ENCODE measurements around the gene CDK5.

Gene CDK5

DNA sequence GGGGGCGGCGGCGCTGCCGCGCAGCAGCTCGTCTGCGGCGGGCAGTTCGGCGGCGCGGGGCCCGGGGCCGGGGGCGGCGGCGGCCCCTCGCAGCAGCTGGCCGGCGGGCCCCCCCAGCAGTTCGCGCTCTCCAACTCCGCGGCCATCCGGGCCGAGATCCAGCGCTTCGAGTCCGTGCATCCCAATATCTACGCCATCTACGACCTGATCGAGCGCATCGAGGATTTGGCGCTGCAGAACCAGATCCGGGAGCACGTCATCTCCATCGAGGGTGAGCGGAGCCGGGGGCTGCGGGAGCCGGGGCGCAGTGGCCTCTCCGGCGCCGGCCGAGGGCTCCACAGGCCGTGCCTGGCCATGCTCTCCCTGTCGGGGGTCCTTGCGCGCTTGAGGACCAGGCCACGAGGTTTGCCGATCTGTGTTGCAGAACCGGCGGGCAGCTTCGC lies 29.1 kb upstream of the CDK5 start:
- no peak for DNase-seq

DNA sequence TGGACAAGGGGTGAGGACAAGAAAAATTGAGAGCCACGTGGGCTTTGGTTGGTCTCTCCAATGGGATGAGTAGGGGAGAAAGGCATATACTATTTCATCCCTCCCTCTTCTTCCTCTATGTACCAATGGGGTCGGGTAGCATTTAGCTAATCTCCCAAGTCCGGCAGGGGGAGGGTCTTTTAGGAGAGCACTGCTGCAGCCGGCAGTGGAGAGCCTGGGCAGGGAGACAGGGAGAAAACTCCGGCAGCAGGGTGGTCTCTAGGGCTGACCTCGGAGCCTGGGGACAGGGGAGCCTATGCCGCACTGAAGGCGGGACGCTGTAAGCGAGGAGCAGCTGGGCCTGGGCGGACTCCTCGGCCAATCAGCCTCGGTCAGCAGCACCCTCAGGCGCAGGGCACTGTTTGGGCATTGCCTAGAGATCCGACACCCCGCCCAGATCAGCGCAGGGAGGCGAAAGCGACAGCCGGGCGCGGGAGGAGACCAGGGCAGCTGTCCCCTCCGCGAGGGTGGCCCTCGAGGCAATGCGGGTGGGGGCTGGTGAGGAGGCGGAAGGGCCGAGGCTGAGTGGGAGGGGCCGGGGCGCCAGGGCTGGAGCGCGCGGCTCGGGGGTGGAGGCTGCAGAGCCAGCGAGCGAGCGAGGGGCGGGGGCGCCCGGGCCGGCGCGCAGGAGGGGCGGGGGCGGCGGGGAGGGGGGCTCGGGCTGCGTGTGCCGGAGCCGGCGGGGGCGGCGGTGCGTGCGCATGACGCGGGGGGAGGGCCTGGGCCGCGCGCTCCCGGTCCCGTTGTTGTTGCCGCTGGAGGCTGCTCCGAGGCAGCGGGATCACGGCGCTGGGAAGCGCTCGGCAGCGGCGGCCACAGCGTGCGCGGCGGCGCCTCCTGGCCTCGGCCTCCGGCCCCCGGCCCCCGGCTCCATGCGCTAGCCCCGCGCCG lies 28.3 kb upstream of the CDK5 start, which contains the start of gene AGAP3:
Gene AGAP3, plus strand, starts transcription at position 785 of the 930 bp plus-strand sequence. CDS start 267 bp downstream, outside the sequence.
- peak; percentile 87 to 92 for DNase-seq

DNA sequence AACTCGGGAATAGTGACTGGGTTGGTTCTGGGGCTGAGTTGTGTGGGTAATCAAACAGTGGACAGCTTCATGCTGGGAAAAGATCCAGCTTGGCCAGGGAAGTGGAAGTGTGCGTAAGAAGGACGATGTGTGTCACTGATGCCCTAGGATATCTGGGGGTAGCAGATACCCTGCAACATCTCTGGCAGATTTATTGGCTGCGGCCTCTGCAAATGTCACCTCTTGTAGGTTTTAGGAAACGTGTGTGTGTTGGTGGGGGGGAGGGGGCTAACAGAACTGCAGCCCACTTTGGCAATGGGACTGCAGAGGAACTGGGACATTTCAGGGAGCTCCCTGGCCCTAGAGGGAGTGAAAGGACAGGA lies 27.6 kb upstream of the CDK5 start:
- no peak for DNase-seq

DNA sequence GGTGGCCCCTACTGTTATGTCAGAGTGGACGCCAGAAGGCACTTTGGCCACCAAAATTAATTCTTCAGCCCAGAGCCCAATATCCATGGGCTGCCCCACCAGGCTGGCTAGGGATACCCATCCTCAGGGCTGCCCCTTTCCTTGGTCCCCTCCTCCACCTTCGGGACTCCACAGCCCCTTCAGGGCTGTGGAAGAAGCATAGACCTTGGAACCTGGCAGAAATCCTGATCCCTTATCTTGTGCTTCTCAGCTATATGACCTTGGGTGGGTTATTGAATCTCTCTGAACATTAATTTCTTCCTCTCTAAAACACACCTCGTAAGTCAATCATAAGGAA lies 26.1 kb upstream of the CDK5 start:
- DNase-seq = no peak

DNA sequence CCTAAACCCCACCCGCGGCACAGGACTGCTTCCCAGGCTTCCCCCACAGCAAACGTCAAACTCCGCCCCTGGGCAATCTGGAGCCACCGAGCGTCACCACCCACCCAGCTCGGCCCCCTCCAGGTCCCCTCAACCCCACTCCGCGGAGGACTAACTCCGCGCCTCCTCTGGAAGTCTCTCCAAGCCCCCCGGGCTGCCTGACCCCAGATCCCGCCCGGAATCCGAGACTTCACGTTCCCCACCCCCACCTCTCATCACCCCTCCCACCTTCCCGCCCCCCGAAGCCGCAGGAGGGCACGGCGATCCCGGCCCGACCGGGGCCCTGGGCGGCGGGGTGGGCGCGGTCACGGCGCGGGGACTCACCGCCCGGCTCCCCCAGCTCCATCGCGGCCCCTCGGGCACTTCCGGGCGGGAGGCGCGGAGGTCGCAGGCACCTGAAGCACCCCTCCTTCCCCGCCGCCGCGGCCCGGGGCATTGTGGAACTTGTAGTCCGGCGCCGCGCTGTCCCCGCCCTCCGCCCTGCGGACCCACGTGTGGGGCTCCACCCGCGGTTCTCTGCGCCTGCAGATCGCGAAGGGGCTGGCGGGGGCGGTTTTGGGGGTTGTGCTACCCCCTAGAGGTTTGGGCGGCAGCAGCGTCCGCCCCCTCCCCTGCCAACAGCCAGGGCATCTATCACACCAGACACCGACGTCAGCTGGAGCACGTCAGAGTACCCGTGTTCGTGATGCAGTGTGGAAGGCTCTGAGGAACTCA lies 25.6 kb upstream of the CDK5 start, which contains the start of gene TMUB1:
Gene TMUB1, minus strand, starts transcription at position 423 of the 753 bp plus-strand sequence. CDS start 930 bp downstream, outside the sequence.
- peak; percentile 26 to 82 for DNase-seq

DNA sequence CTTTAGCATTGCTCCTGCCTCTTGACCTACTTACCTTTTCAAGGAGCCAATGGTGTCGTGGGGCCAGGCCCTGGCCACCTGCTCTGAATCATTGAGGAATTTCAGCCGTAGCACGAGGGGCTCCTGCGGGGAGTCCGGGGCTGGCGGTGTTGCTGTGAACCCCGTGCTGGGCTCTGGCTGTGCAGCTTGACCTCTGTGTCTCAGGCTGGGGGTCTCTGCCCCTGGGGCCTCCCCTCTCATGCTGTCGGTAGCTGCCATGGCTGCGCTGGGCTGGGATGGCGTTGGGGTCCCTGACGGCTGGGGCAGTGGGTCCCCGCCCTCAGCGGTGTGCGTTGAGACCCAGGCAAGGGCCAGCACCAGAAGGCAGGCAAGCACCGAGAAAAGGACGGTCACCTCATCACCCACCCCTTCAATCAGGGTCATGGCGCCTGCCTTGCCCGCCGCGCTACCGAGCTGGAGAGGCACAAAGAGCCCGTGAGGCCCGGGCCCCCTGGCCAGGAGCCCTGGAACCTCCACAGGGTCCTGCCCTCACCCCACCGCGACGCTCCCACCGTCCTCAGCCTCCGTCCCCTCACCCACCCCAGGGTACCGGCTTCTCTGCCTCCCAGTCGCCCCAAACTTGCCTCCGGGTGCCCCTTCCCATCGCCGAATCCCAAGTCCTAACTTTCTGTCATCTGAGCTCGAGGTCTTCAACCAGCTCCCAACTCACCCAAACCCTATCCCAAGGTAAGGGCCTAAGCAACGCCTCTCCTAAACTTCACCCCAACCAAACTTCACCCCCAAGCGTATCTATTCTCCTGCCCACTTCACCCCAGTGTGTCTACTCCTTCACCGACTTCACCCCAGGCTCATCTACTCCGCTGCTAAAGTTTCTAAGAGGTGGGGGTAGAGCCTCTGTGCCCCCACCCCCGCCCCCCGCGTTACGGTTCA lies 24.7 kb upstream of the CDK5 start:
- DNase-seq = no peak

DNA sequence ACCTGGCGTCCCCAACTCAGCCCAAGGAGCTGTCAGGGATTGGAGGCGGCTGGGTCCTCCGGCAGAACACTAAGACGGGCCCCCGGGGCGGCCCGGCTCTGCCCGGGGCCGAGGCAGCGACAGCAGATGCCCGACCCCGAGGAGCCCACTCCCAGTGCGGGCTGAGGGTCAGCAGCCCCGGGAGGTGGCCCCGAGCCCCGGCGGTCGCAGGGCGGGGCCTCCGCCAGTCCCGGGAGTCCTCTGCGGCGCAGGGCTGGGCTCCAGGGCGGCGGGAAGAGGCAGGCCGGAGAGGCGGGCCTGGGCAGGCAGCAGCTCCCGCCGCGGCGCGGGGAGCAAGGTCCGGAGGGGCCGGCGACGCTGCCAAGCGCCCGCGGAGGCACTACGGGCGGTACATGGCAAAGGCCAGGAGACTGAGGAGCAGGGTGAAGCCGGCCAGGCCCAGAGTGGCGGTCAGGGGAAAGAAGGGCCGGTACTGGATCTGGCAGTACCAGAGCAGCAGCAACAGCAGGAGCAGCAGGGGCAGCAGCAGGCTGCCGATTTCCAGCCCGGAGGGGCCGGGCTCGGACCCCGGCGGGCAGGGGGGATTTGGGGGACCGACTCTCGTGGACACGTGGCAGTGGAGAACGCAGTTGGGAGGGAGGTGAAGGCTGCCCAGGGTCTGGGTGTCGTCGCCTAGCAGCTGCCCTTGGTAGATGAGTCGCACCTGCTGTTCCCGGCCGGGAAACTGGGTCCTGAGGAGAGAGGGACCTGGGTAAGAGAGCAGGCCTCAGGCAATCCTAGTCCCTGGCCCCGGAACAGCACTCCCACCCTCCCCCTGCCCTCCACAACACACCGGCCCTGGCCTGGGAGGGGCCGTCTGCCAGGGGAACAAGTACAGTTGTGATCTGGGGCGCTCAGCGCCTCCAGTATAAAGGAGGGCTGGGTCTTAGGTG lies 23.7 kb upstream of the CDK5 start:
- peak; percentile 22 to 58 for DNase-seq

DNA sequence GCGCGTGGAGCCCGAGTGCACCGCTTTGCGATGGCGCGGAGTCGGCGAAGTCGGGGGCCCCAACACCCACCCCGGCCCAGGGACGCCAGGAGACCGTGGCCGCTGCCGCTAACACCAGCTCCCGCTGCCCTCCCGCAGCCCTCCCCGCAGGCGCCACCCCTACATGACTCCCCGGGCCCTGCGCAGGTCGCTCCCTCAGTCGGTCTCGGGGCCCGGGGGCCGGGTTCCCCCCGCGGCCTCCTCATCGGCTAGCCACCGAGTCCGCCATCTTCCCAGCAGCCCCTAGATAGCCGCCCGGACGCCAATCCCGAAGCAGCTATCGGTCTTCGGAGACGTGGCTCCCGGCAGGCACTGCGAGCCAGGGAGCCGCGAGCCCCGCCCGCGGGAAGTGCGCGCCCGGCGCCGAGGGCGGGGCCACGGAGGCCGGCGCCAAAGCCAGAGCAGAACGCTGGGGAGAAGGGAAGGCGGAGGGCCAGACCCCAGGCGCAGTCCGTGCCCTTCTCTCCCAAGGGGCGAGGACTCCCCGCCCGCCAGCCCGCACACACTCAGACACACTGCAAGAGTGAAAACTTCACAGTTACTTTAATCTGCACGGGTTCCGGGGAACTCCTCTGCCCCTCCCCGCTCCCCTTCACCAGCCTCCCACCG lies 22.9 kb upstream of the CDK5 start, which contains the start of gene FASTK:
Gene FASTK, minus strand, starts transcription at position 288 of the 648 bp plus-strand sequence. Its CDS starts 43 bp downstream, at position 245.
- DNase-seq = peak; percentile 76 to 91

DNA sequence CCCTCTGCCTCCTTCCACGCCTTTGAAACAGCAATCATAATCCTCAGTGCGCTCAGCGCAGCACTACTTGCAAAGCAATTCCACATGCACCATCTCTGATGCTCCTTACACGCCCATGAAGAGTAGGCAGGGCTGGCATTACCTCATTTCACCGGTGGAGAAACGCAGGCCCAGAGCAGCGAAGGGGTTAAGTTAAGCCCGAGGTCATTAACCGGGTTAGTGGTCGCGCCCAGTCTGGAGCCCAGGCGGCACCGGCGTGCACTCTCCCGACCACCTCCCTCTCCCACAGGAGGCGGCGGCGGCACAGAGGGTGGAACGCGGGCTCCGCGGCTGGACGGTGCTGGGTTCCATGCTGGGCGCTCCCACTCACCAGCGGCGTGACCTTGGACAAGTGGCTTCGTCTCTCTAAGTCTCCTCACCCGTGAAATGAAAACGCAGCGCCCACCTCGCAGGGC lies 22.4 kb upstream of the CDK5 start:
- DNase-seq = no peak

DNA sequence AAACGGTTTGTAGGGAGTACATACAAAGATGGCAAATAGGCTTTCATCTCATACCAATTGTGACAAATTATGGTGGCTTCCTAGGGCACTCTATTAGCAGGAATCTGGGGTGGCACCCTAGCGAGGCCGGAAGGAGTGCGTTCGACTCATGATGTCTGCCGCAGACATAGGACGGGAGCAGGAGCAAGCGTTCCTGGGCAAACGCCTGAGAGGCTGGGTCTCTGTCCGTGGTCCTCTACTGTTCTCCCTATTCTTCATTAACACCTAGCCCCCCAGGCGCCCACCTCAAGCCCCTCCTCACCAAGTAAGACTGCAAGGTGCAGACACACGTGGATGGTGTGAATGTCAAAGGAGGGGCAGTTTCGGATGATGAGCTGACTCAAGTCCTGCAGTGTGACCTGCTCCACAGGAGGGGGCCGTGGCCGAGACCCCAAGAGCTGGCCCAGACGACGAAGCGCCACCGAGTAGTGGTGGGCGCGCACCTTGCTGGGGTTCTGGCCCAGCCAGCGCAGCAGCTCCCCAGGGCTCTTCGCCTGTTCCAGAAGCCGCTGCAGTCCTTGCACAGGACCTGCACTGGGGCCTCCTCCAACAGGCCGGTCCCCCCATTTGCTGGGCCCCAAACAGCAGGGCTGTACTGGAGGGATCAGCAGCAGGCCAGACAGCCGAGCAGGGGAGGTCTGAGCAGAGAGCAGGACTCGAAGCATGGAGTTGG lies 21.7 kb upstream of the CDK5 start:
- DNase-seq = no peak

DNA sequence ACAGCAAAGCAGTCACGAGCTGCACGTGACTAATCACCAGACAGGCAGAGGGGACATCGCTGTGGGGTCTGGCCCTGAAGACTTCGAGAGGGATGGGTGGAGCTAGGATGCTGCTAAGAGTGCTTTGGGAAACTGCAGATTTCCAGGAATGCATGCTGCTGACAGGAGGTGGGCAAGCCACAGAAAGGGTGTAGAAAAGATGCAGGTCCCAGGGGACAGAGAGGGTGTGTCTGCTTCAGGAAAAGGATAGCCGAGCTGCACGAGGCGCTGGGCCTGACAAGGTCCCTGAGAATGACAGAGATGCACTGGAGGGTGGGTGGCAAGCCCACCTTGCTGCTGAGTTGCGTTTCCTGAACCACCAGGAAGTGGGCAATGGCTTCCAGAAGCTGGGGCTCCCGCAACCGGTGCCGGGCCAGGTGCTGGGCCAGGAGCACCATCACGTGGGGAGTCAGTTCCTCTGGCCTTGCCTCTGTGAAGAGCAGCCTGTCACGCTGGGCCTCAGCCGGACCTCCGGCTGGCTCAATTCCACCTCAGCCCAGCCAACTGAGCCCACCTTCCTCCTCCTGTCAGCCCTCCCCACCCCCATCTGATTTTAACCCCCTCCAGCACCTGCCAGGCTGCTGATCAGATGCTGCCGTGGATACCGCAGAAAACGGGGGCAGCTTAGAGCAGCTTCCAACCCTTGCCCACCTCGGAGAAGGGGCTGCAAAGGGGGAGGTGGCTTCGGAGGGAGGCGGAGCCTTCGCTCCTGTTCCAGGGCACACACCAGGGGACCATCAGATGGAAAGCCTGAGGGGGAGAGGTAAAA lies 20.7 kb upstream of the CDK5 start:
- no peak for DNase-seq

DNA sequence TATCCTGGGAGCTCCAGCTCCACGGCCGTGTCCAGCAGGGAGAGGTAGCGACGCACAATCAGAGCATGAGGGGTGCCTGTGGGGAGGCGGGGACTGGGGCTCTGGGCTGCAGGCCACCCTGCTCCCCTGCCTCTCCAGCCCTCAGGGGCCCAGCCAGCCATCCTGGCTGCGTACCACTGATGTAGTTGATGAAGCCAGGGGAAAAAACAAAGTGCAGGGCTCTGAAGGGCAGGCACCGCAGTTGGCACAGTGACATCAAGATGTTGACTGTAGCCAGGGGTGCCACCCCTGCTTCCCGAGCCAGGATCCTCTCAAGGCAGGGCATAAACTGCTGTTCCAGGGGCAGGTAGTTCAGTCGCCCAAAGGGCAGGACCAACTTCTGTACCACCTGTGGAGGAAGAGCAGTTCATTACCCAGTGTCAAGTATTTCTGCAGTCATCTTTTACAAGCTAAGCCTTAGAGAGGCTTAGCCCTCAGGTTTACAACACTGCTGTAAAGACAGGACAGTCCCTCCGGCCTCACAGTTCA lies 20.1 kb upstream of the CDK5 start:
- no peak for DNase-seq

DNA sequence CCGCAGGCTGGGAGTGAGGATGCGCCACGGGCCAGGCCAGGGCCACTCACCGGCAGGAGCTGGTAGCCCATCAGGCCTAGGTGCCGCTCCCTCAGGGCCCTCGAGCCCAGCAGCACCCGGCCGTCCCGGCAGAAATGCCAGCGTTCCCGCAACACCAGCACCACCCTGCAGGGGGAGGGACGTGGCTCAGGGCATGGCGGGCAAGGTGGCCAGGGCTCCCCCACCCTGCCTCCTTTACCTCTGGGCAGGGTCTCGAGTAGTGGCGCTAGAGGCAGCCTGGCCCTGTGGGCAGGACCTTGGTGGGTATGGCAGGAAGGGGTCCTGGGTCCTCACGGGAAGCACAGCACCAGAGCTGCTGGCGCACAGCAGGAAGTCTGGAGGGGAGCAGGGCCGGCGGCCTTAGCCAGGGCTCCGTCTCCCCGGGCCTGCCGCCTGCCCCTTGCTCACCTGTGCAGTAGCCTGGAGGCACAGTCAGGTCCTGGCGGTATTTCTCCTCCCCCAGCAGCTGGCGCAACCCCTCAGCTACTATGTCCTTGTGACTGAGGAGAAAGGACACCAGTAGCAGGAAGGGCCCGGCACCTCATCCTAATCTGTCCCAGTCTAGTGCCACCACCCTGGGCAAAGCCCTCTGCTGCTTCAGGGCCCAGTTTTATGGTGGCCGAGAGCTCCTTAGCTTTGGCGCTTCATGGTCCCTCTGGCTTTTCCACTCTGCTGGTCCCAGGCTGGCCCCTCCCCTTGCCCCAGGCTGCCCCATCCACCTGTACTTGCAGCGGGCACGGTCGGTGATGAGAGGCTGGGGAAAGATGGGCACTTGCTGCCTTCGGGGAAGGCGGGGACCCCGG lies 19.4 kb upstream of the CDK5 start:
- no peak for DNase-seq

DNA sequence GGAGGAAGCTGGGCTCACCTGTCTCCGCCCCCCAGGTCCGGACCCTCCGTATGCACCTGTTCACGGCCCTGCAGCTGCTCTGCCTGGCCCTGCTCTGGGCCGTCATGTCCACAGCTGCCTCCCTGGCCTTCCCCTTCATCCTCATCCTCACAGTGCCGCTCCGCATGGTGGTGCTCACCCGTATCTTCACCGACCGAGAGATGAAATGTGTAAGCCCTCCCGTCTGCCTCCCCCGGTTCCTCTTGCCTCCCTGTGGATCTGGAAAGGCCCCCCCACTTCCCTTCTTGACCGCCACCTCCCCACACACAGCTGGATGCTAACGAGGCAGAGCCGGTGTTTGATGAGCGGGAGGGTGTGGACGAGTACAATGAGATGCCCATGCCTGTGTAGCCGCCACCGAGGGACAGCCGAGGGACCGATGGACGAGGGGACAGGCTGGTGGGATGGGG lies 18.3 kb upstream of the CDK5 start:
- DNase-seq = no peak

DNA sequence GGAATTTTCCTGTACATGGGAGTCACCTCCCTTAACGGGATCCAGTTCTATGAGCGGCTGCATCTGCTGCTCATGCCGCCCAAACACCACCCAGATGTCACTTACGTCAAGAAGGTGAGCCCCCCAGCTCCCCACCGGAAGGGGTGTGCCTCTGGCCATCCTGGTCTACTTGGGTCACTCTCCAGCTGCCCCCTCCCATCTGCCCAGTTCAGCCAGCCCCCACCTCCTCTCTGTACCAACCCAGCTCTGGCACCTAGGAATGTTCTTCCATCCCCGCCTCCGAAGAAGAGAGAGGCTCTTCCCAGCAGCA lies 17.9 kb upstream of the CDK5 start:
- no peak for DNase-seq

DNA sequence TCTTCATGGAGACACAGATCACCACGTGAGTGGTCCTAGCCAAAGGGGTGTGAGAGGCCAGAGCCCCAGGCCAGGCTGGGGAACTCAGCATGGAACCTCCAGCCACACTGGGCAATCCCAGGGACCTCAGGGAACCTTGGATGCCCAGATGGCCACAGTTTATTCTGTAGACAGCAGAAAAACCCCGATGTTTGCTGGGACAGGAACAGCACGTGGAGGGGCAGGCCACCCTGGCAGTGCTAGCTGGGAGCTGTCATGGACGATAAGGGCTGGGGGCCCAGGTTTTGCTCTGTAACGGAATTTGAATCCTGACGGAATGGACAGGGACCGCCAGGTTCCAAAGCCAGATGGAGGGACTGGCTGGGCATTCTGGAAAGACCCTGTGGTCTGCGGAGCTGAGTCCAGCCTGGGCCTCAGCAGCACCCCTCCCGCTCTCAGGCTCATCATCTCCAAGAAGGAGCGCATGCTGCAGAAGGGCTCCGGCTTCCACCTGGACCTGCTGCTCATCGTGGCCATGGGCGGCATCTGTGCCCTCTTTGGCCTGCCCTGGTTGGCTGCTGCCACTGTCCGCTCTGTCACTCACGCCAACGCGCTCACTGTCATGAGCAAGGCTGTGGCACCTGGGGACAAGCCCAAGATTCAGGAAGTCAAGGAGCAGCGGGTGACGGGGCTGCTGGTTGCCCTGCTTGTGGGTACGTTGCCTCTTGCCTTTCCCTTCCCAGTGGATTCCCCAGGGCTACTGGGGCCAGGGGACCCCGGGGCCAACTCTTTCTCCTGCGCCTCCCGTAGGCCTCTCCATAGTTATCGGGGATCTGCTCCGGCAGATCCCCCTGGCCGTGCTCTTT lies 17.3 kb upstream of the CDK5 start:
- DNase-seq = no peak

DNA sequence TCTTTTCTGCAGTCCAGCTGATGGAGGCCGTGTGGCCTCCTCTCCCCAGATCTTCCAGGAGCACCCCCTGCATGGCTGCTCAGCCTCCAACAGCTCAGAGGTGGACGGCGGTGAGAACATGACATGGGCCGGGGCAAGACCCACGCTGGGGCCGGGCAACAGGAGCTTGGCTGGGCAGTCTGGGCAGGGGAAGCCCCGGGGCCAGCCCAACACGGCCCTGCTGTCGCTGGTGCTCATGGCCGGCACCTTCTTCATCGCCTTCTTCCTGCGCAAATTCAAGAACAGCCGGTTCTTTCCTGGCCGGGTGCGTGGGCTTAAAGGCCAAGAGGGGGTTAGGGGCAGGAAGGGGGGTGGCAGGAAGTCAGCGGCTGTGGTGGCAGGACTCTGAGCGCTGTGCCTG lies 16.3 kb upstream of the CDK5 start:
- DNase-seq = no peak

Data from SHP77 (cell line).